Stomach (tissue), 4 donors: Measurements from ENCODE around the gene COL1A1.

ENCODE experiments used
- POLR2A ChIP-seq, 4 donors: fragments of 450-650 bp; IDR thresholded peaks; one replicate each; pipeline ENCODE4 v1.6.1; 2016; ENCODE audit warnings: antibody characterized with exemption in 4 of 4, control low read depth in 2 of 4, mild to moderate bottlenecking in 1 of 4, moderate library complexity in 1 of 4
- TF ChIP-seq, protein P1 (sequence below), 7 experiments: fragments of 450-650 bp in 4 of 7; fragments of 200-600 bp in 3 of 7; sonication (generic) in 3 of 7; IDR thresholded peaks; one replicate each; pipeline ENCODE4 v1.5.1; 2016 to 2019; ENCODE audit warnings: antibody characterized with exemption in 7 of 7, control low read depth in 2 of 7, mild to moderate bottlenecking in 1 of 7

DNA sequence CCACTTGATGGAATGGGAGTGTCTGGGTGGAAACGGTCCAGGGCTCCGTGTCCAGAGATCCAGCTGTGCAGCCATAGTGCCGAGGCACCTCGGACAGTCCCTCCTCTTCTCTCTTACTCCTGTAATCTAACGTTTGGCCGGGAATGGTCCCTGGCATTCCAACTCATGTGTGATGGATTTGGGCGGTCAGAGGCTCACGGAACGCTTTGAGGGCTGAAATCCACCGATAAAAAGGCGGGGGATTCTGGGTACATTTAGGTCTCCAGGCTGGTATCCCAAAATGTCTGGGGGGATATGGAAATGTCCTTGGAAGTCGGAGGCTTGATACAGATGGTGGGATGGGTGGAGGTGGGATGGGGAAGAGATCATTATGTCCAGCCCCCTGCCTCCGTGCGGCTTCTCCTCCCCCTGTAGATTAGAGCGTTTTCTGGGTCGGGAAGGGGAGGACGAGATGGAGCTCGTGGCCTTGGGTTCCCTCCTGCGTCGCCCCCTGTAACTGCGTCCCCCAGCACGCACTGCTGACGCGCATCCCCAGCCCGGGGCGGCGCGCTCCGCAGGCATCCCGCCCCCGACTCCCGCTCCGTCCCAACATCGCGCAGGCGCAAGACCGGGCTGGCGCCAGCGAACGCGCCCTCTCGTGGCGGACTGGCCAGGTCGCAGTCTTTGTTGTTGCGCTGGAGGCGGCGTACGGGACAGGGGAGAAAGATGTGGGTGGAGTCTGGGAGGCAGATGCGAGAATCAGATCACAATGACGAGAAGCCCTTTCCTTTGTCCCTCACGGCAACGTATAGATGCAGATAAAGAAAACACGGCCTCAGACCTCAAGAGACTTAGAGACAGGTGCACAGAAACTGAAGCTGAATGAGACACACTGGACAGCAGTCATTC is 40.2 kb downstream of the COL1A1 start:
- no peak for TF ChIP-seq POLR2A (IDR thresholded peaks at IDR 0.05)
- TF ChIP-seq, protein P1, sequence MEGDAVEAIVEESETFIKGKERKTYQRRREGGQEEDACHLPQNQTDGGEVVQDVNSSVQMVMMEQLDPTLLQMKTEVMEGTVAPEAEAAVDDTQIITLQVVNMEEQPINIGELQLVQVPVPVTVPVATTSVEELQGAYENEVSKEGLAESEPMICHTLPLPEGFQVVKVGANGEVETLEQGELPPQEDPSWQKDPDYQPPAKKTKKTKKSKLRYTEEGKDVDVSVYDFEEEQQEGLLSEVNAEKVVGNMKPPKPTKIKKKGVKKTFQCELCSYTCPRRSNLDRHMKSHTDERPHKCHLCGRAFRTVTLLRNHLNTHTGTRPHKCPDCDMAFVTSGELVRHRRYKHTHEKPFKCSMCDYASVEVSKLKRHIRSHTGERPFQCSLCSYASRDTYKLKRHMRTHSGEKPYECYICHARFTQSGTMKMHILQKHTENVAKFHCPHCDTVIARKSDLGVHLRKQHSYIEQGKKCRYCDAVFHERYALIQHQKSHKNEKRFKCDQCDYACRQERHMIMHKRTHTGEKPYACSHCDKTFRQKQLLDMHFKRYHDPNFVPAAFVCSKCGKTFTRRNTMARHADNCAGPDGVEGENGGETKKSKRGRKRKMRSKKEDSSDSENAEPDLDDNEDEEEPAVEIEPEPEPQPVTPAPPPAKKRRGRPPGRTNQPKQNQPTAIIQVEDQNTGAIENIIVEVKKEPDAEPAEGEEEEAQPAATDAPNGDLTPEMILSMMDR (IDR thresholded peaks at IDR 0.05) = peak in 5 of 7 experiments; percentile 83 to 95 (median 92)
